ENCODE results near the gene CLPSL2.
A peak's percentile ranks its signal among the peaks of the same experiment; 100 is the strongest.

Gene CLPSL2

GRCh38 chr6:35790683-35791082, 14.3 kb downstream of the CLPSL2 start:
- no peak overlapping the region for H3K4me3 ChIP-seq (ENCODE audit: low read length)
- no peak overlapping the region for H3K27ac ChIP-seq (ENCODE audit: low read depth, low read length)
- H3K9me3 ChIP-seq (ENCODE audit: insufficient read depth, low read depth, low read length) = no peaks in the 10 kb centered on the region
- no peaks in the 10 kb centered on the region for H3K36me3 ChIP-seq (ENCODE audit: insufficient read depth, low read length)
- H3K27me3 ChIP-seq (ENCODE audit: insufficient read depth, low read length) = no peaks in the 10 kb centered on the region
- 91% methylated on average over 5 of the region's 5 CpGs for WGBS
- H3K4me1 ChIP-seq (ENCODE audit: insufficient read depth, low read length) = no peaks in the 10 kb centered on the region
- no peak overlapping the region for H3K9ac ChIP-seq (ENCODE audit: low read depth, low read length)

GRCh38 chr6:35794536-35795452, 18.4 kb downstream of the CLPSL2 start:
- H3K9me3 ChIP-seq (ENCODE audit: insufficient read depth, low read depth, low read length) = no peaks in the 10 kb centered on the region
- WGBS = 95% methylated on average over 17 of the region's 17 CpGs
- no peak overlapping the region for H3K9ac ChIP-seq (ENCODE audit: low read depth, low read length)
- no peaks in the 10 kb centered on the region for H3K36me3 ChIP-seq (ENCODE audit: insufficient read depth, low read length)
- 0 out of 2 replicates have a peak, but pooled peaks cover 5% of the 10 kb centered on the region for H3K4me1 ChIP-seq (ENCODE audit: insufficient read depth, low read length)
- no peaks in the 10 kb centered on the region for H3K27me3 ChIP-seq (ENCODE audit: insufficient read depth, low read length)
- no peak overlapping the region for H3K4me3 ChIP-seq (ENCODE audit: low read length)
- H3K27ac ChIP-seq (ENCODE audit: low read depth, low read length) = no peak overlapping the region

GRCh38 chr6:35795453-35796071, 19.2 kb downstream of the CLPSL2 start:
- Histone ChIP-seq H3K27me3 (ENCODE audit: insufficient read depth, low read length) (no peaks in the 10 kb centered on the region), H3K9me3 (ENCODE audit: insufficient read depth, low read depth, low read length) (no peaks in the 10 kb centered on the region), H3K4me3 (ENCODE audit: low read length) (no peak overlapping the region), H3K9ac (ENCODE audit: low read depth, low read length) (no peak overlapping the region), H3K4me1 (ENCODE audit: insufficient read depth, low read length) (0 out of 2 replicates have a peak, but pooled peaks cover 5% of the 10 kb centered on the region), H3K36me3 (ENCODE audit: insufficient read depth, low read length) (no peaks in the 10 kb centered on the region), H3K27ac (ENCODE audit: low read depth, low read length) (no peak overlapping the region)
- WGBS = 94% methylated on average over 10 of the region's 11 CpGs

GRCh38 chr6:35796236-35796635, 19.8 kb downstream of the CLPSL2 start:
- Histone ChIP-seq H3K27ac (ENCODE audit: low read depth, low read length) (no peak overlapping the region), H3K4me3 (ENCODE audit: low read length) (no peak overlapping the region), H3K36me3 (ENCODE audit: insufficient read depth, low read length) (no peaks in the 10 kb centered on the region), H3K9me3 (ENCODE audit: insufficient read depth, low read depth, low read length) (no peaks in the 10 kb centered on the region), H3K27me3 (ENCODE audit: insufficient read depth, low read length) (no peaks in the 10 kb centered on the region), H3K4me1 (ENCODE audit: insufficient read depth, low read length) (0 out of 2 replicates have a peak, but pooled peaks cover 8% of the 10 kb centered on the region), H3K9ac (ENCODE audit: low read depth, low read length) (no peak overlapping the region)
- 95% methylated on average over 4 of the region's 4 CpGs for WGBS

- H3K9ac ChIP-seq (ENCODE audit: low read depth, low read length) = no peak overlapping the region
- H3K9me3 ChIP-seq (ENCODE audit: insufficient read depth, low read depth, low read length) = no peaks in the 10 kb centered on the region
- 0 out of 2 replicates have a peak, but pooled peaks cover 9% of the 10 kb centered on the region for H3K4me1 ChIP-seq (ENCODE audit: insufficient read depth, low read length)
- H3K27ac ChIP-seq (ENCODE audit: low read depth, low read length) = no peak overlapping the region
- H3K4me3 ChIP-seq (ENCODE audit: low read length) = no peak overlapping the region
- WGBS = 80% methylated on average over 8 of the region's 8 CpGs
- H3K27me3 ChIP-seq (ENCODE audit: insufficient read depth, low read length) = no peaks in the 10 kb centered on the region
- no peaks in the 10 kb centered on the region for H3K36me3 ChIP-seq (ENCODE audit: insufficient read depth, low read length)
Measured at GRCh38 chr6:35797837-35798526, 21.6 kb downstream of the CLPSL2 start.

DNA sequence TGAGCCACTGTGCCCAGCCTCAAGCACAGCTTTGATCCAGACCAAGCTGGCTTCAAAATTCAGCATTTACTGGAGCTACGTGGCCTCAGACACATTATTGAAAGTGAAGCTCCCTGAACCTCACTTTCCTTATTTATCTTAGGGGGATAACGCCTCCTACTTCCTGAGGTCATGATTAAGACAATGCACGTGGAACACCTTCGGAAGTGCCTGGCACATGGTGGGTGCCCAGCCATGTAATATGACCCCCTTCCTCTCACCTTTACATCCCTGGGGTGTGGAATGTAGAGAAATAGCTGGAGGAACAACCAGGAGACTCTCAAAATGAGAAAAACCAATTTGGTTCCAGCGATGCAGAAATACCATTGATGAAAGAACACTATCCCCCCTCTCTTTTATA, 22.3 kb downstream of the CLPSL2 start:
- H3K4me3 ChIP-seq (ENCODE audit: low read length) = no peak overlapping the region
- no peak overlapping the region for H3K27ac ChIP-seq (ENCODE audit: low read depth, low read length)
- H3K9me3 ChIP-seq (ENCODE audit: insufficient read depth, low read depth, low read length) = no peaks in the 10 kb centered on the region
- no peaks in the 10 kb centered on the region for H3K36me3 ChIP-seq (ENCODE audit: insufficient read depth, low read length)
- 89% methylated on average over 5 of the region's 5 CpGs for WGBS
- no peak overlapping the region for H3K9ac ChIP-seq (ENCODE audit: low read depth, low read length)
- 0 out of 2 replicates have a peak, but pooled peaks cover 9% of the 10 kb centered on the region for H3K4me1 ChIP-seq (ENCODE audit: insufficient read depth, low read length)
- H3K27me3 ChIP-seq (ENCODE audit: insufficient read depth, low read length) = no peaks in the 10 kb centered on the region

DNA sequence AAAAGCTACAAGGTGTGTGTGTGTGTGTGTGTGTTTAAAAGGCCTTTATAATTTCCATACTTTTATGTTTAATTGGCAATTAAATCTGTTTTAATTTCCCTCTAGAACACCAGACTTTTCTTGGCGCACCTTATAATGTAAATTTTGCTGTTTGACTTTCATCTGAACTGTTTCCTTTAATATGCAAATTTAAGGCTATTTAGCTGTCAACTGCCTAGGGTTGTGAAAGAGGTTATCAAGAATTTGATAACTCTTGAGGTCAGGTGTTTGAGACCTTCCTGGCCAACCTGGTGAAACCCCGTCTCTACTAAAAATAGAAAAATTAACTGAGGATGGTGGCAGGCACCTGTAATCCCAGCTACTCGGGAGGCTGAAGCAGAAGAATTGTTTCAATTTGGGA, 24.8 kb downstream of the CLPSL2 start:
- H3K9ac ChIP-seq (ENCODE audit: low read depth, low read length) = no peak overlapping the region
- H3K4me1 ChIP-seq (ENCODE audit: insufficient read depth, low read length) = 0 out of 2 replicates have a peak, but pooled peaks cover 9% of the 10 kb centered on the region
- H3K27me3 ChIP-seq (ENCODE audit: insufficient read depth, low read length) = no peaks in the 10 kb centered on the region
- H3K4me3 ChIP-seq (ENCODE audit: low read length) = no peak overlapping the region
- 72% methylated on average over 2 of the region's 3 CpGs for WGBS
- H3K27ac ChIP-seq (ENCODE audit: low read depth, low read length) = no peak overlapping the region
- H3K9me3 ChIP-seq (ENCODE audit: insufficient read depth, low read depth, low read length) = no peaks in the 10 kb centered on the region
- no peaks in the 10 kb centered on the region for H3K36me3 ChIP-seq (ENCODE audit: insufficient read depth, low read length)

GRCh38 chr6:35804996-35805736, 28.8 kb downstream of the CLPSL2 start, which contains the start of gene LHFPL5:
Gene LHFPL5, plus strand, starts transcription at chr6:35805352. Its CDS starts 319 bp downstream, at chr6:35805671.
- H3K9me3 ChIP-seq (ENCODE audit: insufficient read depth, low read depth, low read length) = no peaks in the 10 kb centered on the region
- no peak within 1 kb of the TSS for H3K27ac ChIP-seq (ENCODE audit: low read depth, low read length)
- H3K9ac ChIP-seq (ENCODE audit: low read depth, low read length) = no peak within 1 kb of the TSS
- no peaks in the 10 kb centered on the region for H3K36me3 ChIP-seq (ENCODE audit: insufficient read depth, low read length)
- WGBS = 13% methylated on average over 40 of the region's 40 CpGs
- no peaks in the 10 kb centered on the region for H3K27me3 ChIP-seq (ENCODE audit: insufficient read depth, low read length)
- peak within 1 kb of the TSS; percentile 65 for H3K4me3 ChIP-seq (ENCODE audit: low read length)
- H3K4me1 ChIP-seq (ENCODE audit: insufficient read depth, low read length) = 0 out of 2 replicates have a peak, but pooled peaks cover 8% of the 10 kb centered on the region

DNA sequence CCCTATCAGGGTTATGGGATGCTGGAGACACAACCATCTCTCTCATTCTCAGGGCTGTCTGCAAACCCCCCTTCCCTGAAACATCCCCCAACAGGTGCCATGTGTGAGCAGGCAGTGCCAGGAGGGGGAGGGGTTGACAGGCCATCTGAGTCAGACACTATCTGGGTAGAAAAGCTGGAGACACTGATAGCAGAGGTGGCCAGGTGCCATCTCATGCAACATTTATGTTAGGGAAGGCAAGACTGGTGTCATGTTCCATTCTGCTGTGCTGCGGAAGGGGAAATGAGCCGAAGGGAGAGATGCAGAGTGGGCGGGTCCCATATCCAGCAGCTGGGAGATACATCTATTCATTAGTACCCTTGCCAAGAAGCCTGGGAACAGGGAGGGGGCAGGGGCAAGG, 32.3 kb downstream of the CLPSL2 start:
- H3K9ac ChIP-seq (ENCODE audit: low read depth, low read length) = no peak overlapping the region
- H3K9me3 ChIP-seq (ENCODE audit: insufficient read depth, low read depth, low read length) = no peaks in the 10 kb centered on the region
- H3K4me3 ChIP-seq (ENCODE audit: low read length) = no peak overlapping the region
- WGBS = 59% methylated on average over 3 of the region's 3 CpGs
- 0 out of 2 replicates have a peak, but pooled peaks cover 3% of the 10 kb centered on the region for H3K4me1 ChIP-seq (ENCODE audit: insufficient read depth, low read length)
- H3K27ac ChIP-seq (ENCODE audit: low read depth, low read length) = no peak overlapping the region
- H3K27me3 ChIP-seq (ENCODE audit: insufficient read depth, low read length) = no peaks in the 10 kb centered on the region
- H3K36me3 ChIP-seq (ENCODE audit: insufficient read depth, low read length) = no peaks in the 10 kb centered on the region

DNA sequence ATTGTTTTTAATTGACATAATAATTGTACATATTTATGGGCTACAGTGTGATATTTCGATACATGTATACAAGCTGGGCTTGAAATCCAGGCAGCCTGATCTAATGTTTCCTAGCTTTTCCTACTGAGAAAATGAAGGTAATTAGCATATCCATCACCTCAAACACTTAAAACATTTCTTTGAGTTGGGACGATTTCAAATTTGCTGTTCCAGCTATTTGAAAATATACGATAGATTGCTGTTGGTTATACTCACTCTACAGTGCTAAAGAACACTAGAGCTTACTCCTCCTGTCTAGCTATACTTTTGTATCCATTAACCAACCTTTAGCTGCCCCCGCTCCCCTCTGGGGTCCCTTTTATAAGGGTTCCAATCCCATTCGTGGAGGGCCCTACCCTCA, 33.4 kb downstream of the CLPSL2 start:
- no peak overlapping the region for H3K27ac ChIP-seq (ENCODE audit: low read depth, low read length)
- H3K9ac ChIP-seq (ENCODE audit: low read depth, low read length) = no peak overlapping the region
- no peaks in the 10 kb centered on the region for H3K27me3 ChIP-seq (ENCODE audit: insufficient read depth, low read length)
- 0 out of 2 replicates have a peak, but pooled peaks cover 3% of the 10 kb centered on the region for H3K4me1 ChIP-seq (ENCODE audit: insufficient read depth, low read length)
- no peaks in the 10 kb centered on the region for H3K9me3 ChIP-seq (ENCODE audit: insufficient read depth, low read depth, low read length)
- H3K4me3 ChIP-seq (ENCODE audit: low read length) = no peak overlapping the region
- no peaks in the 10 kb centered on the region for H3K36me3 ChIP-seq (ENCODE audit: insufficient read depth, low read length)
- WGBS = 85% methylated on average over 4 of the region's 5 CpGs

Measured in HUES64 (cell line).